HuH-7 (cell line): ENCODE measurements around the gene CAPN1.
"Not testable (repeated sequence)": the region's sequence is repeated elsewhere in the genome, so short reads cannot be mapped to it uniquely, and the experiment has no call there.

Source experiments
- DNase-seq: peaks from one replicate; pipeline ENCODE4 v3.0.0; 2011; ENCODE audit warnings: low spot score

CAPN1 gene

GRCh38 chr11:65160643-65161042, 21.1 kb upstream of the CAPN1 start:
- DNase-seq, result no peak

- peak; percentile 39 for DNase-seq
These were observed 18.0 kb upstream of the CAPN1 start for GRCh38 chr11:65163684-65164083.

GRCh38 chr11:65165410-65166317, 16.1 kb upstream of the CAPN1 start:
- DNase-seq, result peak; percentile 39

- no peak for DNase-seq
These were observed 14.8 kb upstream of the CAPN1 start for GRCh38 chr11:65166893-65167292.

- no peak for DNase-seq
These were observed 14.1 kb upstream of the CAPN1 start for GRCh38 chr11:65167656-65168055.

GRCh38 chr11:65169164-65169641, 12.5 kb upstream of the CAPN1 start:
- DNase-seq, result no peak

- no peak for DNase-seq
These were observed 11.6 kb upstream of the CAPN1 start, which contains the start of gene SPDYC for GRCh38 chr11:65170058-65170534. Gene SPDYC (plus strand): TSS chr11:65170233. CDS start chr11:65171358, 1,125 bp downstream.

- DNase-seq, result no peak
These were observed 9.1 kb upstream of the CAPN1 start for GRCh38 chr11:65172600-65172999.

- DNase-seq, result not testable (repeated sequence)
These were observed 7.1 kb upstream of the CAPN1 start for GRCh38 chr11:65174571-65175010.

GRCh38 chr11:65180877-65181568, 705 bp upstream of the CAPN1 start:
- DNase-seq, result peak; percentile 74

- DNase-seq, result peak; percentile 46
These were observed 786 bp downstream of the CAPN1 start for GRCh38 chr11:65182258-65183170.

GRCh38 chr11:65183201-65183891, 1.6 kb downstream of the CAPN1 start:
- no peak for DNase-seq

GRCh38 chr11:65184146-65184545, 2.4 kb downstream of the CAPN1 start:
- DNase-seq, result no peak

- no peak for DNase-seq
These were observed 3.4 kb downstream of the CAPN1 start for GRCh38 chr11:65185171-65185570.

GRCh38 chr11:65185869-65186341, 4.2 kb downstream of the CAPN1 start:
- no peak for DNase-seq

GRCh38 chr11:65186701-65187100, 5.0 kb downstream of the CAPN1 start:
- no peak for DNase-seq

- DNase-seq, result no peak
These were observed 5.5 kb downstream of the CAPN1 start for GRCh38 chr11:65187146-65187675.

GRCh38 chr11:65187971-65188461, 6.3 kb downstream of the CAPN1 start:
- DNase-seq, result no peak

- DNase-seq, result no peak
These were observed 6.8 kb downstream of the CAPN1 start for GRCh38 chr11:65188486-65188885.

- DNase-seq, result no peak
These were observed 7.5 kb downstream of the CAPN1 start for GRCh38 chr11:65189191-65189590.
